Osteoblast (primary cell): ENCODE data around the gene PSMD13. TPM values are rescaled to one million over a fixed set of nuclear protein-coding genes. Genes with fewer than 3 reads are reported as not detected.
"Not testable (repeated sequence)": the region's sequence is repeated elsewhere in the genome, so short reads cannot be mapped to it uniquely, and the experiment has no call there.

Experiments
- DNase-seq: peaks from one replicate; pipeline ENCODE4 v3.0.0; 2011; ENCODE audit warnings: low spot score, mixed read lengths; ENCODE audit not compliant: insufficient read length; ENCODE audit errors: missing footprints
- H2AFZ ChIP-seq: 2 replicates; pipeline ENCODE4 v1.6.0; 2011; ENCODE audit warnings: mild to moderate bottlenecking, low read length
- H3K27ac ChIP-seq: 2 replicates; pipeline ENCODE4 v1.5.1; 2011; ENCODE audit warnings: mild to moderate bottlenecking, low read depth, low read length, moderate library complexity
- H3K27me3 ChIP-seq: 2 replicates; pipeline ENCODE4 v1.6.0; 2012; ENCODE audit warnings: mild to moderate bottlenecking, control low read depth, inconsistent platforms, low read length, moderate library complexity; ENCODE audit not compliant: insufficient read depth
- H3K36me3 ChIP-seq: 2 replicates; pipeline ENCODE4 v1.5.1; 2011; ENCODE audit warnings: mild to moderate bottlenecking, low read length, control low read depth, moderate library complexity; ENCODE audit not compliant: insufficient read depth
- H3K4me1 ChIP-seq: 2 replicates; pipeline ENCODE4 v1.5.1; 2011; ENCODE audit warnings: mild to moderate bottlenecking, low read length, control low read depth, moderate library complexity; ENCODE audit not compliant: insufficient read depth
- H3K4me2 ChIP-seq: 2 replicates; pipeline ENCODE4 v1.6.0; 2011; ENCODE audit warnings: mild to moderate bottlenecking, low read length; ENCODE audit not compliant: insufficient read depth
- H3K4me3 ChIP-seq: fragments of 200-600 bp; sonication (generic); 3 replicates; pipeline ENCODE4 v1.5.1; 2012; ENCODE audit warnings: mild to moderate bottlenecking, low read length, inconsistent platforms; ENCODE audit not compliant: insufficient read depth
- H3K79me2 ChIP-seq: 2 replicates; pipeline ENCODE4 v1.6.0; 2012; ENCODE audit warnings: mild to moderate bottlenecking, low read length, control low read depth, inconsistent platforms; ENCODE audit not compliant: insufficient read depth
- H3K9me3 ChIP-seq: 2 replicates; pipeline ENCODE4 v1.5.1; 2011; ENCODE audit warnings: low read depth, low read length, control low read depth
- H4K20me1 ChIP-seq: 2 replicates; pipeline ENCODE4 v1.6.0; 2012; ENCODE audit warnings: mild to moderate bottlenecking, low read length, control low read depth; ENCODE audit not compliant: insufficient read depth
- total RNA-seq: library from RNA; depleted of rRNA; stranded (reverse); fragments of >200 nt; gene quantifications from 2 replicates; pipeline ENCODE4 v1.2.3, GENCODE V29; 2012
- TF ChIP-seq, protein P1 (sequence below): IDR thresholded peaks from 2 replicates; pipeline ENCODE4 v1.5.1; 2011; ENCODE audit warnings: mild to moderate bottlenecking, low read depth, low read length, moderate library complexity; ENCODE audit errors: extremely low read depth

Gene PSMD13
- total RNA-seq, 1 donor, result 110 TPM

DNA sequence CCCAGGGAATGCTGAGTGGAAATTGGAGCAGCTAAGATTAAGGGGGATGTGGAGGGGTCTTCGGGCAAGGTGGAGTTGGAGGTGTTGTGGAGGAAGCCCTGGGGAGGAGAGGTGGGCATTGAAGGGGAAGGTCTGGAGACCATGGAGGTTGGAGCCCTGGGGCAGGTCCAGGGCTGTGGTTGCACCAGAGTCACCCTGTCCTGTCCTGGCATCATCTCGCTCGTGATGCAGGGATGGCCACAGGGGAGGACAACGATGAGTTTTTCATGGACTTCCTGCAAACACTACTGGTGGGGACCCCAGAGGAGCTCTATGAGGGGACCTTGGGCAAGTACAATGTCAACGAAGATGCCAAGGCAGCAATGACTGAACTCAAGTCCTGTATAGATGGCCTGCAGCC is 43.3 kb upstream of the PSMD13 start:
- H3K4me1 ChIP-seq, DNase-seq, H3K27ac ChIP-seq, H3K9me3 ChIP-seq, H3K4me2 ChIP-seq, H3K36me3 ChIP-seq, H3K79me2 ChIP-seq, H3K4me3 ChIP-seq, H3K27me3 ChIP-seq, H2AFZ ChIP-seq, H4K20me1 ChIP-seq: not testable (repeated sequence)

DNA sequence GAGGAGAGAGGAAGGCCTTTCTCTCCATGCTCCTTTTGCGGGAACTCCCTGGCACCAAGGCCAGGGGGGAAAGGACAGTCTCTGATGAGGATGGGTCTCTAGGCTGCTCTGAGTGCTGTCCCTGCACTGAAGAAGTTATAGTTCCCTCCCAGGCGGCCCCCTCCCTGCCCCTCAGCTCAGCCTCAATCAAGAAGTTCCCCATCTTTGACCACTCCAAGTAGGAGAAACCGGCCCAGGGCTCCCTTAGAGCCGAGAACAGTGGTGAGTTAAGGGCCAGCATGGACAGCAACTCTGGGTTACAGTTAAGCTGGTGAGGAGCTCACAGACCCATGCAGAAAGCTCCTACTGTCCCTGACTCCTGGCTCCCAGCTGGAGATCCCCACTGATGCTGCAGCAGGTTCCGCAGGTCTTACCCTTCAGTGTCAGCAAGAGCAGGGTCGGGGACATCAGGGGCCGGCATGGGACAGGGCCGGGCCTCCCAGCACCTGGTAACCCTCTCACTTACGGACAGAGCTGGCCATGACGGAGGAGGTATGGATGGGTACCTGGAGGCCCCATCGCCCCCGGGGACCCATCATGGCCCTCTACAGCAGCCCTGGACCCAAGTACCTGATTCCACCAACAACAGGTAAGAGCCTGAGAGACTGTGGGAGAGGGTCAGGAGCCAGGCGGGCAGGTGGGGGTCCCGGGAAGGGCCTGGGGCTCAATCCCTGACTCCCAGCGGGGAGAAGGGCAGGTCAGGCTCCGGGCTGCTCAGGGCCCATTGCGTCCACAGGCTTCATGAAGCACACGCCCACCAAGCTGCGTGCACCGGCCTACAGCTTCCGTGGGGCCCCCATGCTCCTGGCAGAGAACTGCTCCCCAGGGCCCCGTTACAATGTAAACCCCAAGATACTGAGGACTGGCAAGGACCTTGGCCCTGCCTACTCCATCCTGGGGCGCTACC is 39.7 kb upstream of the PSMD13 start:
- Histone ChIP-seq H4K20me1 (peaks cover 13% of the 10 kb centered on the region), H2AFZ (no peak overlapping the region), H3K4me2 (no peak overlapping the region), H3K9me3 (no peaks in the 10 kb centered on the region), H3K36me3 (peaks cover 5% of the 10 kb centered on the region), H3K4me1 (no peaks in the 10 kb centered on the region), H3K79me2 (no peaks in the 10 kb centered on the region), H3K4me3 (no peak overlapping the region), H3K27ac (no peak overlapping the region), H3K27me3 (no peaks in the 10 kb centered on the region)
- TF ChIP-seq, protein P1, sequence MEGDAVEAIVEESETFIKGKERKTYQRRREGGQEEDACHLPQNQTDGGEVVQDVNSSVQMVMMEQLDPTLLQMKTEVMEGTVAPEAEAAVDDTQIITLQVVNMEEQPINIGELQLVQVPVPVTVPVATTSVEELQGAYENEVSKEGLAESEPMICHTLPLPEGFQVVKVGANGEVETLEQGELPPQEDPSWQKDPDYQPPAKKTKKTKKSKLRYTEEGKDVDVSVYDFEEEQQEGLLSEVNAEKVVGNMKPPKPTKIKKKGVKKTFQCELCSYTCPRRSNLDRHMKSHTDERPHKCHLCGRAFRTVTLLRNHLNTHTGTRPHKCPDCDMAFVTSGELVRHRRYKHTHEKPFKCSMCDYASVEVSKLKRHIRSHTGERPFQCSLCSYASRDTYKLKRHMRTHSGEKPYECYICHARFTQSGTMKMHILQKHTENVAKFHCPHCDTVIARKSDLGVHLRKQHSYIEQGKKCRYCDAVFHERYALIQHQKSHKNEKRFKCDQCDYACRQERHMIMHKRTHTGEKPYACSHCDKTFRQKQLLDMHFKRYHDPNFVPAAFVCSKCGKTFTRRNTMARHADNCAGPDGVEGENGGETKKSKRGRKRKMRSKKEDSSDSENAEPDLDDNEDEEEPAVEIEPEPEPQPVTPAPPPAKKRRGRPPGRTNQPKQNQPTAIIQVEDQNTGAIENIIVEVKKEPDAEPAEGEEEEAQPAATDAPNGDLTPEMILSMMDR, result no peak
- peak; percentile 78 for DNase-seq

DNA sequence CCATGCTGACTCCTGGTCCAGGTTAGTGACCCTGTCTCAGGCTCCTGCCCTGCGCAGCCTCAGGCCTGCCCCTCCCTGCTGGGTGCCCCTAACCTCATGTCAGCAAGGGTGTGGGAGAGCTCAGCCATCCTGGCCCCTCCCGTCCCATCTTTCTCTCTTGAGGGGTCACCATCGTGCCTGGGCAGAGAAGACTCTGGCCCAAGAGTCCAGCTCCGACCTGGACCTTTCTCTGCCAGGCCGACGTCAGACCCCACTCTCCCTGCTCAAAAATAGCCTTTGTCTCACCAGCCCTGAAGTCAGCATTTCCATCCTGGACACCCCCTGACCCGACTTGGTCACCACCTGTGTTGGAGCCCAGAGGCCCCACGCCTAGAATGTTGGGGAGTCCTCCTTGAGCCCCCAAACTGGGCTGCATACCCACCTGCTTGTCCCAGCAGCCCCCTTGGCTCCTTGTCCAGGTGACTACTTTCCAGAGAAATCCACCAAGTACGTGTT is 39.0 kb upstream of the PSMD13 start:
- no peaks in the 10 kb centered on the region for H3K9me3 ChIP-seq
- no peak overlapping the region for H3K4me2 ChIP-seq
- no peak overlapping the region for H3K4me3 ChIP-seq
- H2AFZ ChIP-seq, result no peak overlapping the region
- peaks cover 4% of the 10 kb centered on the region for H3K79me2 ChIP-seq
- DNase-seq, result peak; percentile 79
- peaks cover 16% of the 10 kb centered on the region for H4K20me1 ChIP-seq
- TF ChIP-seq, protein P1, result no peak
- no peaks in the 10 kb centered on the region for H3K27me3 ChIP-seq
- H3K27ac ChIP-seq, result no peak overlapping the region
- H3K36me3 ChIP-seq, result peaks cover 8% of the 10 kb centered on the region
- H3K4me1 ChIP-seq, result no peaks in the 10 kb centered on the region

DNA sequence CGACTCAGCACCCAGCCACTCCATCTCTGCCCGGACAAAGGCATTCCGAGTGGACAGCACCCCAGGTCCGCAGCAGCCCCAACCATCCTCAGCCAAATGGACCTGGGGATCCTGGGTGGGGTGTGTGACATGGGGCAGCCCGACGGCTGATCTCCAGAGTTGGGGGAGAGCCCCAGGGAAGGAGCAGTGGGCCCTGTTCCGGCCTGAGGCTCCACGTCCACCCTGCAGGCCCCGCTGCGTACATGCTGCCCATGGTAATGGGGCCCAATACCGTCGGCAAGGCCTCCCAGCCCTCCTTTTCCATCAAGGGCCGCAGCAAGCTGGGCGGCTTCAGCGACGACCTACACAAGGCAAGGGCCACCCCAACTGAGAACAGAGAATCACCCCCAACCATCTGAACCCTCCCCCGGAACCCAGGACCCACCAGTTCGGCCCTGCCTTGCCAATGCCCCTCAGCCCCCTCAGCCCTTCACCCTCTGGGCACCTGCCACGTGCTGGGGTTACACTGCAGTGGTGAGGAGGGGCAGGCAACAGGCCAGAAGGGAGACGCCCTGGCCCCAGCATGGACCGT is 38.5 kb upstream of the PSMD13 start:
- H2AFZ ChIP-seq, result no peak overlapping the region
- no peaks in the 10 kb centered on the region for H3K9me3 ChIP-seq
- H3K27me3 ChIP-seq, result no peaks in the 10 kb centered on the region
- TF ChIP-seq, protein P1, result no peak
- H3K4me1 ChIP-seq, result no peaks in the 10 kb centered on the region
- peaks cover 13% of the 10 kb centered on the region for H3K36me3 ChIP-seq
- H3K4me3 ChIP-seq, result no peak overlapping the region
- no peak overlapping the region for H3K4me2 ChIP-seq
- H3K79me2 ChIP-seq, result peaks cover 9% of the 10 kb centered on the region
- peaks cover 22% of the 10 kb centered on the region for H4K20me1 ChIP-seq
- H3K27ac ChIP-seq, result no peak overlapping the region
- DNase-seq, result peak; percentile 77
